GM10266 (cell line): ENCODE results near the gene ZNF487.

Source experiments
- DNase-seq: peaks from one replicate; pipeline ENCODE4 v3.0.0; 2012; ENCODE audit errors: extremely low spot score
- TF ChIP-seq, protein P1 (sequence below): IDR thresholded peaks from 2 replicates; pipeline ENCODE4 v1.5.1; 2012; ENCODE audit warnings: mild to moderate bottlenecking, low read depth; ENCODE audit not compliant: control insufficient read depth, insufficient read depth; ENCODE audit errors: missing control alignments

ZNF487 gene

DNA sequence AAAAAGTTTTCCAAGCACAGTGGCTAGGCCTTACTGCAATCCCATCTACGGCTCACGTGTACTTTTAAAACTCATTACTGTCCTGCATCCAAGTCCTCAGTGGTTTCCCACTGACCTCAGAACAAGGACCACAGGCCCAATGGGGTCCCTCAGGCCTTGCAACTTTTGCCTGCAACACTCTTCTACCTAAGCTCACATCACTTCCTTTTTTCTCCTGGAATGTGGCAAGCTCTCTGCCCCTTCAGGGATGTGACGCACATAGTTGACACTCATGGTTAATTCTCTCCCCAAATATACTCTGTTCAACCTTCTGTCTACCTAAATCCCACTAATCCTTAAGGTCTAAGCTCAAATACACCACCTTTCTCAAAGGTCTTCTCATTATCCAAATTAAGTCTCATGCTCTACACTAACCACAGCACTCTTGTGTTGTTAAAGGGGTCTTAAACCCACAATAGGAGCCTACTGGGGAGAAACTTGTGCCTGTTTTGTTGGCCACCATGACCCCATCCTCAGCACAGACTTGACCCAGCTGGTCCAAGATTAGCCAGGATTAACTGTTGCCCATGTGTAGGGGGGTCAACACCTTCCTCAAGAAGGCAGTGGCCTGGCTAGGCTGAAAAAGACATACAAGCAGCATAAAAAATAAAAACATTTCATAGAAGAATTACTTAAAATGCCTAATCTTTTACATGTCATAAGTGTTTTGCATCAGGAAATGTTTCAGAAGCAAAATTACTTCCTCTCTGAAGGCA is 43.1 kb upstream of the ZNF487 start:
- no peak for DNase-seq

DNA sequence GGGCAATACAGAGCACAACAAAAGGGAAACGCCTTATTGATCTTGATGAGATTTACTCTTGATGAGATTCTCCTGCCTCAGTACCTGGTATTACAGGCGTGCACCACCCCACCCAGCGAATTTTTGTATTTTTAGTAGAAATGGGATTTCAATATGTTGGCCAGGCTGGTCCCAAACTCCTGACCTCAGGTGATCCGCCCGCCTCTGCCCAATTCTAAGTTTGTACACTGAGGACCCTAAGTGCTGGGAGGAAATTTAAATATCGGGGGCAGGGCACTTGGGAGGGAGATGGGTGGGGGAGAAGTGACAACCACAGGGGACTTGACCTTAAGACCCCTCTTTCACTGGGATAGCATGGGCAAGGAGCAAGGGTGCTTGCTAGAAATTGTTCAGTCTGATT is 42.0 kb upstream of the ZNF487 start:
- TF ChIP-seq, protein P1, sequence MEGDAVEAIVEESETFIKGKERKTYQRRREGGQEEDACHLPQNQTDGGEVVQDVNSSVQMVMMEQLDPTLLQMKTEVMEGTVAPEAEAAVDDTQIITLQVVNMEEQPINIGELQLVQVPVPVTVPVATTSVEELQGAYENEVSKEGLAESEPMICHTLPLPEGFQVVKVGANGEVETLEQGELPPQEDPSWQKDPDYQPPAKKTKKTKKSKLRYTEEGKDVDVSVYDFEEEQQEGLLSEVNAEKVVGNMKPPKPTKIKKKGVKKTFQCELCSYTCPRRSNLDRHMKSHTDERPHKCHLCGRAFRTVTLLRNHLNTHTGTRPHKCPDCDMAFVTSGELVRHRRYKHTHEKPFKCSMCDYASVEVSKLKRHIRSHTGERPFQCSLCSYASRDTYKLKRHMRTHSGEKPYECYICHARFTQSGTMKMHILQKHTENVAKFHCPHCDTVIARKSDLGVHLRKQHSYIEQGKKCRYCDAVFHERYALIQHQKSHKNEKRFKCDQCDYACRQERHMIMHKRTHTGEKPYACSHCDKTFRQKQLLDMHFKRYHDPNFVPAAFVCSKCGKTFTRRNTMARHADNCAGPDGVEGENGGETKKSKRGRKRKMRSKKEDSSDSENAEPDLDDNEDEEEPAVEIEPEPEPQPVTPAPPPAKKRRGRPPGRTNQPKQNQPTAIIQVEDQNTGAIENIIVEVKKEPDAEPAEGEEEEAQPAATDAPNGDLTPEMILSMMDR, result no peak
- DNase-seq, result no peak

More for the DNA sequence above, 43.1 kb upstream of the ZNF487 start:
- TF ChIP-seq, protein P1, result no peak

DNA sequence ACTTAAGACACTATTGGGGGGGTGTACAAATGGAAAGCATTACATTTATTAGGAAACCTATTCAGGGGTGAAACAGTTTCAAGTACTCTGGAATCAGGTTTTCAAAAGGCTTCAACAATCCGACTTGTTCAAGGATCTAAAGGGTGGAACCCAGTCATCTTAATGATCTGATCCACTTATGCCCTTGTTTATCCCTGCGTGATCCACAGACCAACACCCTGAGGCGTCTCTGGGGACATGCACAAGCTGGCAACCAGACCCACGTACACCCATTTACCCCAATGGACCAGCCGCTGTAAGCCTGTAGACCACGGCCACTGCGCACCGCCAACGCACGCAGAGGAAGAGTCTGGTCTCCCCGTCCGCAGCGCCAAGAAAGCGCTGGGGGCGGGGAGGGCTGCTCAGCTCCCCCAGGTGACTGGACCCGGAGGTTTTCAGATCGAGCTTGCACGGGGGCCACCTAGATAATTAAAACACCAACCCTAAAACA is 41.3 kb upstream of the ZNF487 start:
- DNase-seq, result no peak
- TF ChIP-seq, protein P1, result no peak

DNA sequence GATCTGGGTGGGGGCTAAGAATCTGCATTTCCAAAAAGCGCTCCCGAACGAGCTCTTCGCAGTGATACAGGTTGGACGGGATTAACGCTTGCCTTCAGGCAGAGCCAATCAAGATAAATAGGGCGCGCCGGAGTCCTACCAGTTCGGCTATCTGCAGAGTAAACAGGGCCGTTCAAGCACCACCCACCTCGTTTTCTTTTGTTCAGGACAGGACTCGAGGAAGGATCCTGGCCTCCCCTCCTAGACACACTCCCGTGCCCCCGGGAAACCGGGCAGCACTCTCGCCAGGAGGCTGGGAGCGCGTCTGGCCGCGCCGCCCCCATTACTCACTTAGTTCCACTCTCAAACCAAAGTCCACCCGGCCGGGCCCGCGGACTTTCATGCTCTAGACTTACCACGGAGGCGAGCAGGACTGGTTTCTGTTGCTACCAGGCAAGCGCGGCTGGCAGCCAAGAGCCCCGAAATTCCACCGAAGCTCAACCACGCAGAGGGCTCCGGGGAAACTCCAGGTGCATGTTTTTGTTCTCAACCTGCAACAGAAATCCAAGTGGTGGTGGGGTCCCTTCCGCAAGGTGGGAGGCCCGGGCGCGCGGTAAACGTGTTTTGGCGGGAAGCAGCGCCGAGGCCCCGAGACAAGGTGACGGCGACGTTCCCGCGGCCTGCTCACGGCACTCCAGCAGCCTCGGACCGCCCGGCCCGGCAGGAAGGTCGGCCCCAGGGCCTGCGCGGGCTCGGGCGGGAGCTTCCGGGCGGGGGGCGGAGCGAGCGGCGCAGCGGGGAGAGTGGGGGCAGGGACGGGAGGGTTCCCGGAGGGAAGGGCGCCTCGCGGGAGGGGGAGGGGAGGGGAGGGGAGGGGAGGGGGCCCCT is 40.6 kb upstream of the ZNF487 start:
- DNase-seq, result peak; percentile 88
- TF ChIP-seq, protein P1, result no peak

DNA sequence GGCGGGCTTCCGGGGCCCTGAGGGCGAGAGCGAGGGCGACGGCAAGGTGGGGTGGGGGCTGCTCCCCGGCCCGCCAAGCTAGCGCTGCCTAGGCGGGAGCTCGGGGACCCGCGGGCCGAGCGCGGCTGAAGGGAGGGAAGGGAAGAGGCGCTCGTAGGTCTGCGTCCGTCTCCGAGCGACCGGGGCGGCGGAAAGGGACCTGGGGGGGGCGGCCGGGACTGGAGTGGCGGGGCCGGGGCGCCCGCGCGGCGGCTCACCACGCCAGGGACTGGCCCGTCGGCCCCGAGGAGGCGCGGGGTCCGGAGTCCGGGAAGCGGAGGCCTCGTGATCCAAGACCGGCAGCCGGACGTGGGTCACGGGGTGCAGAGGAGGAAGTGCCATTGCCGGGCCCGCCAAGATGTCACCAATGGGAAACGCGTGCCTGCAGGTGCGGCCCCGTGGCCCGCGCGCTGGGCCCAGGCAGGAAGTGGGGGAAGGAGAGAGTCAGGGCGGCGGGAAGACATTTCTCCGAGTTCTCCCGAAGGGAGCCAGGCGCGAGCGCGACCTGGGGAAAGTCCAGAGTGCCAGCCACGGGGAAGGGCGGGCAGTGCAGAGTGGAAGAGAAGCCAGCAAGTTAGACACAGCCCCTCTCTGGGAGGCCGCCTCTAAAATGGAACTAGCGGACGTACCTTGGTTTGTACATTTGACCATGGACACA is 39.8 kb upstream of the ZNF487 start:
- peak; percentile 93 for DNase-seq

DNA sequence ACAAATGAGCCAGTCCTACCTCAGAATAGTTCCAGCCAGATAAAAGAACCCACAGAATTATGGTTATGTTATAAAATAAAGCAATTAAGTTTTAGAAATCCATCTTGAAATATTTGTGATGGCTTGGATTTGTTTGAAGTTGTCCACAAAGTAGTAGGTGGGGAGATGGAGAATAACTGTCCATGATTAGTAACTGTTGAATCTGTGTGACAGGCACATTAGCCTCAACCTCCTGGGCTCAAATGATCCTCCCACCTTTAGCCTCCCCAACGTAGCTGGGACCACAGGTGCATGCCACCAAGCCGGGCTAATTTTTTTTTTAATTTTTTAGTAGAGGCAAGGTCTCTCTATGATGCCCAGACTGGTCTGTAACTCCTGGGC is 38.0 kb upstream of the ZNF487 start:
- TF ChIP-seq, protein P1, result no peak
- DNase-seq, result no peak

More for the DNA sequence above, 39.8 kb upstream of the ZNF487 start:
- TF ChIP-seq, protein P1, result no peak
